HG02759 (cell line): ENCODE data around the gene ATN1.
"Not testable (repeated sequence)": the region's sequence is repeated elsewhere in the genome, so short reads cannot be mapped to it uniquely, and the experiment has no call there.

ENCODE experiments used
- ATAC-seq: cut with Tn5 transposase; IDR thresholded peaks from one replicate; pipeline ENCODE4 v1.9.1; 2021; ENCODE audit warnings: mild to moderate bottlenecking, moderate library complexity; ENCODE audit not compliant: unreplicated experiment

ATN1 gene

GRCh38 chr12:6927379-6928021 lies at the start of gene ATN1:
TSS of gene ATN1 (plus strand) at chr12:6927959. CDS start at chr12:6934002, 6,043 bp downstream.
- ATAC-seq = no peak

GRCh38 chr12:6879824-6880223 lies 47.9 kb upstream of the ATN1 start:
- not testable (repeated sequence) for ATAC-seq

GRCh38 chr12:6883252-6883651 lies 44.5 kb upstream of the ATN1 start:
- no peak for ATAC-seq

GRCh38 chr12:6883683-6884082 lies 44.1 kb upstream of the ATN1 start:
- ATAC-seq = no peak

- no peak for ATAC-seq
Observed at GRCh38 chr12:6884539-6884938, 43.2 kb upstream of the ATN1 start.

GRCh38 chr12:6886206-6886999 lies 41.4 kb upstream of the ATN1 start:
- not testable (repeated sequence) for ATAC-seq

GRCh38 chr12:6887460-6887859 lies 40.3 kb upstream of the ATN1 start:
- no peak for ATAC-seq

GRCh38 chr12:6888360-6888759 lies 39.4 kb upstream of the ATN1 start:
- ATAC-seq = no peak

- ATAC-seq = not testable (repeated sequence)
Observed at GRCh38 chr12:6888794-6889193, 39.0 kb upstream of the ATN1 start.

- ATAC-seq = not testable (repeated sequence)
Observed at GRCh38 chr12:6889775-6890573, 37.8 kb upstream of the ATN1 start.

- ATAC-seq = peak; percentile 96
Observed at GRCh38 chr12:6890789-6891645, 36.7 kb upstream of the ATN1 start.

GRCh38 chr12:6891646-6892001 lies 36.1 kb upstream of the ATN1 start:
- no peak for ATAC-seq

GRCh38 chr12:6892683-6893082 lies 35.1 kb upstream of the ATN1 start:
- not testable (repeated sequence) for ATAC-seq

GRCh38 chr12:6894321-6894720 lies 33.4 kb upstream of the ATN1 start:
- ATAC-seq = no peak

GRCh38 chr12:6896846-6897435 lies 30.8 kb upstream of the ATN1 start:
- no peak for ATAC-seq

GRCh38 chr12:6899427-6899826 lies 28.3 kb upstream of the ATN1 start:
- ATAC-seq = no peak

- no peak for ATAC-seq
Observed at GRCh38 chr12:6899837-6900519, 27.8 kb upstream of the ATN1 start.

GRCh38 chr12:6902448-6902847 lies 25.3 kb upstream of the ATN1 start:
- ATAC-seq = no peak

- ATAC-seq = no peak
Observed at GRCh38 chr12:6903722-6904121, 24.0 kb upstream of the ATN1 start.
